Chondrocyte (in vitro differentiated cells): ENCODE data around the gene ROPN1L. TPM values are rescaled to one million over a fixed set of nuclear protein-coding genes. Genes with fewer than 3 reads are reported as not detected.

Experiments used
- DNase-seq: peaks from one replicate; pipeline ENCODE4 v3.0.0; 2021; ENCODE audit warnings: mixed read lengths, low spot score
- H3K27ac Mint-ChIP-seq: one replicate; pipeline ENCODE4 v1.8.0; 2021; ENCODE audit warnings: mild to moderate bottlenecking, moderate library complexity, mixed read lengths; ENCODE audit not compliant: unreplicated experiment
- H3K27me3 Mint-ChIP-seq: 2 replicates; pipeline ENCODE4 v1.8.0; 2021; ENCODE audit warnings: low read depth, mixed read lengths
- H3K36me3 Mint-ChIP-seq: 2 replicates; pipeline ENCODE4 v1.8.0; 2021; ENCODE audit warnings: low read depth, mixed read lengths
- H3K4me1 Mint-ChIP-seq: 2 replicates; pipeline ENCODE4 v1.8.0; 2021; ENCODE audit warnings: low read depth, mild to moderate bottlenecking, mixed read lengths
- H3K4me3 Mint-ChIP-seq: one replicate; pipeline ENCODE4 v1.8.0; 2021; ENCODE audit warnings: mild to moderate bottlenecking, moderate library complexity, mixed read lengths; ENCODE audit not compliant: unreplicated experiment
- H3K9me3 Mint-ChIP-seq: 2 replicates; pipeline ENCODE4 v1.8.0; 2021; ENCODE audit warnings: low read depth, mixed read lengths
- CTCF ChIP-seq: fragments of 200-600 bp; sonication (generic); IDR thresholded peaks from 2 replicates; pipeline ENCODE4 v1.5.0; 2021; ENCODE audit warnings: antibody characterized with exemption, mild to moderate bottlenecking, moderate library complexity
- total RNA-seq: library from RNA; stranded (reverse); gene quantifications from 3 replicates; pipeline ENCODE4 v1.2.1, GENCODE V29; 2021

Gene ROPN1L
- total RNA-seq, 1 donor from 2014 or later = 0.37 TPM

- TF ChIP-seq CTCF = no peak
- Mint-ChIP-seq H3K36me3 (peaks cover 35% of the 10 kb centered on the region), H3K27ac (peak overlapping the region; percentile 13), H3K4me1 (peaks cover 21% of the 10 kb centered on the region), H3K27me3 (no peaks in the 10 kb centered on the region), H3K4me3 (no peak overlapping the region), H3K9me3 (no peaks in the 10 kb centered on the region)
- DNase-seq = no peak
Measured at GRCh38 chr5:10400411-10400810, 41.3 kb upstream of the ROPN1L start.

GRCh38 chr5:10400831-10401230 is 40.8 kb upstream of the ROPN1L start:
- TF ChIP-seq CTCF = peak; percentile 32
- peaks cover 32% of the 10 kb centered on the region for H3K36me3 Mint-ChIP-seq
- H3K4me1 Mint-ChIP-seq = peaks cover 21% of the 10 kb centered on the region
- H3K9me3 Mint-ChIP-seq = no peaks in the 10 kb centered on the region
- H3K27me3 Mint-ChIP-seq = no peaks in the 10 kb centered on the region
- H3K4me3 Mint-ChIP-seq = no peak overlapping the region
- DNase-seq = no peak
- H3K27ac Mint-ChIP-seq = peak overlapping the region; percentile 49

- TF ChIP-seq CTCF = no peak
- no peak for DNase-seq
- Mint-ChIP-seq H3K36me3 (peaks cover 29% of the 10 kb centered on the region), H3K27ac (peak overlapping the region; percentile 49), H3K4me1 (peaks cover 21% of the 10 kb centered on the region), H3K9me3 (no peaks in the 10 kb centered on the region), H3K27me3 (no peaks in the 10 kb centered on the region), H3K4me3 (no peak overlapping the region)
Measured at GRCh38 chr5:10401498-10401897, 40.2 kb upstream of the ROPN1L start.

GRCh38 chr5:10403829-10404228 is 37.9 kb upstream of the ROPN1L start:
- Mint-ChIP-seq H3K4me1 (peaks cover 20% of the 10 kb centered on the region), H3K27me3 (no peaks in the 10 kb centered on the region), H3K27ac (no peak overlapping the region), H3K9me3 (no peaks in the 10 kb centered on the region), H3K36me3 (peaks cover 33% of the 10 kb centered on the region), H3K4me3 (no peak overlapping the region)
- no peak for DNase-seq
- TF ChIP-seq CTCF = no peak

GRCh38 chr5:10406651-10407050 is 35.0 kb upstream of the ROPN1L start:
- no peak overlapping the region for H3K27ac Mint-ChIP-seq
- H3K36me3 Mint-ChIP-seq = peaks cover 41% of the 10 kb centered on the region

More at GRCh38 chr5:10406651-10407050, 35.0 kb upstream of the ROPN1L start:
- no peak overlapping the region for H3K4me3 Mint-ChIP-seq
- DNase-seq = no peak
- no peaks in the 10 kb centered on the region for H3K9me3 Mint-ChIP-seq
- no peaks in the 10 kb centered on the region for H3K27me3 Mint-ChIP-seq
- no peaks in the 10 kb centered on the region for H3K4me1 Mint-ChIP-seq
- TF ChIP-seq CTCF = no peak
